Measurements from ENCODE around the gene ST8SIA5.

The ST8SIA5 gene

GRCh38 chr18:46629361-46629760, 127.5 kb downstream of the ST8SIA5 start:
- no peak for DNase-seq (ENCODE audit: low read depth in 2 of 2)

GRCh38 chr18:46628206-46628605, 128.6 kb downstream of the ST8SIA5 start:
- DNase-seq (ENCODE audit: low read depth in 2 of 2), result no peak

GRCh38 chr18:46627136-46627535, 129.7 kb downstream of the ST8SIA5 start:
- DNase-seq (ENCODE audit: low read depth in 2 of 2), result no peak

- DNase-seq (ENCODE audit: low read depth in 2 of 2), result no peak
Observed at GRCh38 chr18:46625069-46625468, 131.8 kb downstream of the ST8SIA5 start.

- no peak for DNase-seq (ENCODE audit: low read depth in 2 of 2)
Observed at GRCh38 chr18:46624127-46624526, 132.7 kb downstream of the ST8SIA5 start.

GRCh38 chr18:46623541-46623940, 133.3 kb downstream of the ST8SIA5 start:
- no peak for DNase-seq (ENCODE audit: low read depth in 2 of 2)

GRCh38 chr18:46622999-46623398, 133.9 kb downstream of the ST8SIA5 start:
- DNase-seq (ENCODE audit: low read depth in 2 of 2), result no peak

GRCh38 chr18:46622451-46622850, 134.4 kb downstream of the ST8SIA5 start:
- no peak for DNase-seq (ENCODE audit: low read depth in 2 of 2)

GRCh38 chr18:46621871-46622270, 135.0 kb downstream of the ST8SIA5 start:
- DNase-seq (ENCODE audit: low read depth in 2 of 2), result no peak

- no peak for DNase-seq (ENCODE audit: low read depth in 2 of 2)
Observed at GRCh38 chr18:46621111-46621766, 135.6 kb downstream of the ST8SIA5 start.

- no peak for DNase-seq (ENCODE audit: low read depth in 2 of 2)
Observed at GRCh38 chr18:46619559-46619958, 137.3 kb downstream of the ST8SIA5 start.

Measured in stimulated activated CD8-positive, alpha-beta memory T cell treated with anti-CD3 and anti-CD28 coated beads, Interleukin-15, amount 100 ng/mL, for 4 hours (primary cell).